CD4-positive, alpha-beta T cell treated with Interleukin-15 for 1 hour (primary cell): Measurements from ENCODE around the gene FBXO21.
A peak's percentile ranks its signal among the peaks of the same experiment; 100 is the strongest.
"Not testable (repeated sequence)": the region's sequence is repeated elsewhere in the genome, so short reads cannot be mapped to it uniquely, and the experiment has no call there.

Experiments
- DNase-seq: peaks from one replicate; pipeline ENCODE4 v3.0.0-alpha.2; 2020

FBXO21 gene

DNA sequence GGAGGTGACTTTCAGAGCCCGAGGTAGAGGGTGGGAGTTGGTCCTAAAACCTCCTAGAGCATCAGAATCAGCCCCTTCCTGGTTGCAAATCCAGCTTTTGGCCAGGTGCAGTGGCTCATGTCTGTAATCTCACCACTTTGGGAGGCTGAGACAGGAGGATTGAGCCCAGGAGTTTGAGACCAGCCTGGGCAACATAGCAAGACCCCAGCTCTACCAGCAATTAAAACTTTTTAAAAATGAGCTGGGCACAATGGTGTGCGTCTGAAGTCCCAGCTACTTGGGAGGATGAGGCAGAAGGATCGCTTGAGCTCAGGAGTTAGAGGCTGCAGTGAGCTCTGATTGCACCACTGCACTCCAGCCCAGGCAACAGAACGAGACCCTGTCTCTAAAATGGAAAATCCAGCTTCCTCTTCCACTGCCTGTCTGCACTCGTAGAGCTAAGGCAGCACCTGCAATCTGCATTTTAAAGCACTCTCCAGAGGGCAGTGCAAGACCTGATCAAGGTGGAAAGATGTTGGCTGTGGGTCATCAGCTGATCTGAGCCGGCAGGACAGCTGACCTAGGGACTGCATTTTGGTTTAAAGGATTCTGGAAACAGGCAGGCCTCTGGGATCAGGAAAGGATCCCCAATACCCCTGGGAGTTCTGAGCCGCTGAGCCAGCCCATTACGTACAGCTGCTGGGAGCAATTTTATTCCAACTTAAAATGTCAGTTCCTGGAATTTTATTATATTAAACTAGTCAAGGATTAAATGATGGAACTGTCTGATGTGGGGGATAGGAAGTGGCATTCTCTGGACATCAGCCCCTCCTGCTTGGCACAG, 89.2 kb downstream of the FBXO21 start:
- no peak for DNase-seq

DNA sequence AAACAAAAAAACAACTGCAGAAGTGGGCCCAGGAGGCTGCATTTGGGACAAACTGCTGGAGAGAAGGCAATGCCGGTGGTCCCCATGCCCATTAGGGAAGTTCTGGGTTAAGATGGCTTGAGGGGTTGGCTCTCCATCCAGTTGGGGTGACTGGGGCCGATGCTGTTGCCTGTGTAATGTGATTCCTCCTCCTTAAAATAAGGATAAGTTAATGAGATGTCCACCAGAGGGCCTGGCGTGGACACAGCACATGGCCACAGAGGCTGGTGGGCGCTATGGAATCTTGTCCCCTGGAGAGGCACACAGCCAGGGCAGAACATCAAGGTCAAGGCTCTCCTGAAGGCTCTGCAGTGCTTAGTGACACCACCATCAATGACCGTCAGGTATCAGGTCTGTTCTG, 90.0 kb downstream of the FBXO21 start:
- DNase-seq, result no peak

DNA sequence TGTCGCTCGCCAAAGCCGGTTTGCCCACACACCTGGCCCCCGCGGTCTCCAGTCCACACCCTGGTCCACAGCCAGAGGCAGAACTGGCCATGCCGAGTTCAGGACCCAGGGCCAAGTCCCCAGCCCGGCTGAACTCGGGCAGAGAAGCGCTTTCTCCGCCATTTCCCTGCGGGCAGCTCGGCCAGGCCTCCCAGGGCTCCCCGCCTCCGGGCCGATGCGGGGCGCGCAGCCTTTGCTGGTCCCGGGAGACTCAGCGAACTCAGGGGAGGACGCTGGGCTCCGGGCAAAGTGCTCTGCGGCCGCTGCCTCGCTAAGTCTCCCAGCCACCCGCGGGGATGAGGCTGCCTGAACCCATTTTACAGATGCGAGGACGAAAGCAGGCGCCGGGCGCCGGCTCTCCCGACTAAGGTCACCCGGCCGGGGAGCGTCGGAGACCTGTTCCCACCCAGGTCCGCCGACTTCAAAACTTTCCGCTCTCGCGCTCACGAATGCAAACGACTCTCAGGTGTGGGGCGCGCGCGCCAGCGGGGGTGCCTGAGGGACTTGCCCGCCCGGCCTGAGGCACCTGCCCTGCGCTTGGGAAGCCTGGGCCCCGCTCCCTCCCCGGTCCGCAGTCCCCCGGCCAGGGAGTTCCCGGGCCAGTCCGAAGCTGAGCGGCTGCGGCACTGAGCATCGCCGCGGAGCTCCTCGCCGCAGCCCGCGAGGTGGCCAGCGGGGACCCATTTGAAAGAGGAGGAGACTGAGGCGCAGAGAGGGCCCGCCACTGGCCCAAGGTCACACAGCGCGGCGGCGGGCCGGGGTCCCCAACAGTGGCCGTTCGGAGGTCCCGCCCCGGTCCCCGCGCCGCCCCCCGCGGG, 91.7 kb downstream of the FBXO21 start:
- peak; percentile 24 for DNase-seq

DNA sequence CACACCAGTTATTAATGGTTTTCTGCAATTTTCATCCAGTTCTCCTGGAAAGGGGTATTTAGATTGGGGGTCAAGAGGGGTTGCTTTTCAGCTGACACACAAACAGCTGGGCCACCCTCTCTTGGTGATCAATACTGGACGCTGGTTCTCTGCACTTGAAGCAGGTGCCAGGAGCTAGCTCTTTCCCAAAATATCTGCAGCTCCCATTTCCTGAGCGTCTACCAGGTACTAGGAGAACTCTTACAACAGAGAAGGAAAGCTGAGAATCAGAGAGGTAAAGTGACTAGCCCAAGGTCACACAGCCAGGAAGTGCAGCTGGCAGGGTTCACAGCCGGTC, 92.3 kb downstream of the FBXO21 start:
- no peak for DNase-seq

DNA sequence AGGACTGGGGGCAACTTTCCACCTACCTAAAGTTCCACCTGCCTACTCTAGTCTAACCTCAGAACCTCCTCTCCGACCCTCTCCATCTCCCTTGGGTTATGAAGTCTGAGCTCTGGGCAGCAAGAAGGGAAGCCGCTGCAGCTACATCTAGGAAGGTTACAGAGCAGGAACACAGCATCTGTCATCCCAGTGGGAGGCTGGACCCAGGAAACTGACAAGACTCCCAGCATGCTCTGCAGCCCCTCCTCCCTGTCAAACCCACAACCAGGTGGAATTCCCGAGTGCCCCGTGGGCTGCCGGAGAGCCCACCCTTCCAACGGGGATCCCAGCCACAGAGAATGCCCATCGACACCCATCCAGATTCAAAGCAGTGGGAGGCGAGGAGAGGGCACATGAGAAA, 93.1 kb downstream of the FBXO21 start:
- DNase-seq, result no peak

DNA sequence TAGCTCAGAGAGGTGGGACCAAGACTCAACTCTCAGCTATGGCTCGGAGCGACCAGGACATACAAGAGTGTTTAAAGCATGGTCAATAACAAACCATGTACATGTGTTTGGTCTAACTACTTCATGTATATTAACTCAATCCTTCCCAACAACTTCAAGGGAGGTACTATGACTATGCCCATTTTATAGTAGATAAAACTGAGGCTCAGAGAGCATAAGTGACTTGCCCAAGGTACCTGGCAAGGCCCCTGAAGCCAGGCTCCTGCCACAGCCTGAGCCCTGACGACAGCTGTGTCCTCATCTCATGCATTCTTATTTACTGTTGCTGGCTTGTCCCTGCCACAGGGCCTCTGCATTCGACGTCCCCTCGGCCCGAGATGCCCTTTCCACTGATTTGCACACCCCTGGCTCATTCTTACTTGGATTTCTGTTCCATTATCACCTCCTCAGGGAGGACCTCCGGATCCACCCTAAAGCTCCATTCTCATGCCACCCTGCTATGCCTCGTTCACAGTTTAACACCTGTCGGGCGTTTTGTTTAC, 93.7 kb downstream of the FBXO21 start:
- no peak for DNase-seq

DNA sequence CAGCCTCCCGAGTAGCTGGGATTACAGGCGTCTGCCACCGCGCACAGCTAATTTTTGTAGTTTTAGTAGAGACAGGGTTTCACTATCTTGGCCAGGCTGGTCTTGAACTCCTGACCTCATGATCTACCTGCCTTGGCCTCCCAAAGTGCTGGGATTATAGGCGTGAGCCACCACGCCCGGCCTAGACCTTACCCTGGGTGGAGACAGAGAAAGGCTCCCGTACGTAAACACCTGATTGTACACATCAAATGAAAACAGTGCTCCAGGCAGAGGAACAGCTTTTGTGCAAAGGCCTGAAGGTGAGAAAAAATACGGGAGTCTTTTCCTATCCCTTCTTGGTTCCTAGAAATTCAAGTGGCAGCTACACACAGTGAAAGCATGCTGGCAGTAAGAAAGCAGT, 95.1 kb downstream of the FBXO21 start:
- not testable (repeated sequence) for DNase-seq

DNA sequence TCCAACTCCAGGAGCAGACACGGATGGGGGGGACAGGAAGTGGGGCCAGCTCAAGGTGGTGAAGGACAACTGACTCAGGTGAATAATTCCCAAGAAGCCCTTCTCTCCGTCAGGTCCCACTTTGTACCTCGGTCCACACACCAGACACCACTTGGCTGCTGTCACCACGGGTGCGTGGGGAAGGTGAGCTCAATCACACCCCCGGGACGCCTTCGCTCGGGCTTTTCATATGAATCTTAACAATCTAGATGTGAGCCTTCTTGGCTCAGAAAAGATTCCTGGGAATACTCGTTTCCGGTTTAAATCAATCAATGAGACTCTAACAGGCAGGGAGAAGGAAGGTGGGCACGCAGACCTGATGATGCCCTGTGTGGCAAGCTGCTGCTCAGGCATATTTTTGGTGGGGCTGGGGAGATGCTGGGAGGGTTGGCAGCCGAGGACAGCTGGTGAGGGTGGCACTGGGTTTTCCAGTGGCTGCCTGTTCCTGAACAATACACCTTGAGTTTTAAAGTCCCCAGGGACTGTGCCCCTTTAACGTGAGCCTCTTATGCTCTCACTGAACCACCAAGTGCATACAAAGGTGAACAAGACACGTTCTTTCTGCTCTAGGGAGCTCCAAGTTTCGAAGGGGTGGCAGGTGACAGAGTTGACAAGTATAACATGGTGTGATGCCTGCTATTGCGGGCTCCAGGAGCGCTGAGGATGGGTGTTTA, 96.2 kb downstream of the FBXO21 start:
- no peak for DNase-seq

DNA sequence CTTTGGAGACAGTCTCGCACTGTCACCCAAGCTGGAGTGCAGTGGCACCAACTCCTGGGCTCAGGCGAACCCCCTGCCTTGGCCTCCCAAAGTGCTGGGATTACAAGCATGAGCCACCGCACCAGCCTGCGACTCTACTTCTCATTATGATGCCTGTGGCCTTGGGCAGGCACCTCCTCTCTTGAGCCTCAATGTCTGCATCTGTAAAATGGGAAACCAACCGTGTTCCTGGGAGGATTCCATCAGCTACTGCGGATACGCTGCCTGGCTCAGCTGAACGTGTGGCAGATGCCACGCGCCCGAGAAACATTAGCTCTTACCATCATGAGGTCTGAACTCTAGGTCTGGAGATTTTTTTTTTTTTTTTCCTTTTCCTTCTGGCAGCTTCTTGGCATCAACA, 96.8 kb downstream of the FBXO21 start:
- no peak for DNase-seq

DNA sequence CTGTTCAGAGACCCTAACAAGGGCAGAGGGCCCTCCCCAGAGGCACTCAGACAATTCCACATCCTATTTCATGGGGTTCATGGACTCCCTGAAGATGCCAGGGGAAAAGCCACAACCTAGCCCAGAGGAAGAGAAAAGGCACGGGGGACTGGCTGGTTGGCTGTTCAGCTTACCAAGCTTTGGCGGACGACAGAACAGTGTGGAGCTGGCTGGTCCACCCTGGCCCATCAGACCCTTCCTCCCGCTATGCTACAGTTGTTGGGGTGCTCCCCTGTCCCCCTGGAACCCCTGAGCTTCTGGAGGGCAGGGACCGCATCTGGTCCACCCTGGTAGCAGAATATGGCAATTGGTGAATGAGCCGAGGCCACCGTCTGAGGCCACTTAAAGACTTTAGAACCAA, 97.4 kb downstream of the FBXO21 start:
- DNase-seq, result no peak

DNA sequence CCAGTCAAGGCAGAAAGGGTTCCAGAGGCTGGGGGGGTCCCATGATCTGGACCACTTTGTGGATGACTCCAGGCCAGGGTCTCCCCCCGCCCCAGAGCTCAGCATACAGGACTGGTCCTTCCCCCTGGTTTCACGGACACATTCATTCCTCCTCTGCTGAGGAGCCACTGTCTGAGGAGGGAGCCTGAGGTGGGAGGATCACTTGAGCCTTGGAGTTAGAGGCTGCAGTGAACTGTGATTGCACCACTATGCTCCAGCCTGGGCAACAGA, 97.8 kb downstream of the FBXO21 start:
- no peak for DNase-seq
